OCI-LY1 (cell line): ENCODE results near the gene ZC3H11A.

ENCODE experiments used
- EZH2 ChIP-seq: fragments of 200-600 bp; sonication (generic), shearing (Covaris generic); IDR thresholded peaks from 2 replicates; pipeline ENCODE4 v1.8.0; 2017; ENCODE audit warnings: borderline replicate concordance, mixed run types, mild to moderate bottlenecking, antibody characterized with exemption, low read length, moderate library complexity, mixed read lengths
- TF ChIP-seq, protein P1 (sequence below): fragments of 200-600 bp; sonication (generic), shearing (Covaris generic); IDR thresholded peaks from 2 replicates; pipeline ENCODE4 v1.5.1; 2017; ENCODE audit warnings: mild to moderate bottlenecking, antibody characterized with exemption, low read length, moderate library complexity, mixed read lengths

- no peak for TF ChIP-seq EZH2
- TF ChIP-seq, protein P1, sequence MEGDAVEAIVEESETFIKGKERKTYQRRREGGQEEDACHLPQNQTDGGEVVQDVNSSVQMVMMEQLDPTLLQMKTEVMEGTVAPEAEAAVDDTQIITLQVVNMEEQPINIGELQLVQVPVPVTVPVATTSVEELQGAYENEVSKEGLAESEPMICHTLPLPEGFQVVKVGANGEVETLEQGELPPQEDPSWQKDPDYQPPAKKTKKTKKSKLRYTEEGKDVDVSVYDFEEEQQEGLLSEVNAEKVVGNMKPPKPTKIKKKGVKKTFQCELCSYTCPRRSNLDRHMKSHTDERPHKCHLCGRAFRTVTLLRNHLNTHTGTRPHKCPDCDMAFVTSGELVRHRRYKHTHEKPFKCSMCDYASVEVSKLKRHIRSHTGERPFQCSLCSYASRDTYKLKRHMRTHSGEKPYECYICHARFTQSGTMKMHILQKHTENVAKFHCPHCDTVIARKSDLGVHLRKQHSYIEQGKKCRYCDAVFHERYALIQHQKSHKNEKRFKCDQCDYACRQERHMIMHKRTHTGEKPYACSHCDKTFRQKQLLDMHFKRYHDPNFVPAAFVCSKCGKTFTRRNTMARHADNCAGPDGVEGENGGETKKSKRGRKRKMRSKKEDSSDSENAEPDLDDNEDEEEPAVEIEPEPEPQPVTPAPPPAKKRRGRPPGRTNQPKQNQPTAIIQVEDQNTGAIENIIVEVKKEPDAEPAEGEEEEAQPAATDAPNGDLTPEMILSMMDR = no peak
Measured at GRCh38 chr1:203823306-203823705, 27.9 kb downstream of the ZC3H11A start.
